Activated naive CD8-positive, alpha-beta T cell (primary cell): Measurements from ENCODE around the gene ZNF816.

Experiments
- H3K27ac Mint-ChIP-seq: one replicate; pipeline ENCODE4 v1.8.0; 2021; ENCODE audit warnings: mixed read lengths
- H3K27me3 Mint-ChIP-seq: one replicate; pipeline ENCODE4 v1.8.0; 2021; ENCODE audit warnings: mixed read lengths
- H3K36me3 Mint-ChIP-seq: one replicate; pipeline ENCODE4 v1.8.0; 2021; ENCODE audit warnings: mixed read lengths
- H3K4me1 Mint-ChIP-seq: one replicate; pipeline ENCODE4 v1.8.0; 2021; ENCODE audit warnings: low read depth, mixed read lengths
- H3K4me3 Mint-ChIP-seq: one replicate; pipeline ENCODE4 v1.8.0; 2021; ENCODE audit warnings: mild to moderate bottlenecking, mixed read lengths
- H3K9me3 Mint-ChIP-seq: one replicate; pipeline ENCODE4 v1.8.0; 2021; ENCODE audit warnings: low read depth, mixed read lengths

Gene ZNF816

DNA sequence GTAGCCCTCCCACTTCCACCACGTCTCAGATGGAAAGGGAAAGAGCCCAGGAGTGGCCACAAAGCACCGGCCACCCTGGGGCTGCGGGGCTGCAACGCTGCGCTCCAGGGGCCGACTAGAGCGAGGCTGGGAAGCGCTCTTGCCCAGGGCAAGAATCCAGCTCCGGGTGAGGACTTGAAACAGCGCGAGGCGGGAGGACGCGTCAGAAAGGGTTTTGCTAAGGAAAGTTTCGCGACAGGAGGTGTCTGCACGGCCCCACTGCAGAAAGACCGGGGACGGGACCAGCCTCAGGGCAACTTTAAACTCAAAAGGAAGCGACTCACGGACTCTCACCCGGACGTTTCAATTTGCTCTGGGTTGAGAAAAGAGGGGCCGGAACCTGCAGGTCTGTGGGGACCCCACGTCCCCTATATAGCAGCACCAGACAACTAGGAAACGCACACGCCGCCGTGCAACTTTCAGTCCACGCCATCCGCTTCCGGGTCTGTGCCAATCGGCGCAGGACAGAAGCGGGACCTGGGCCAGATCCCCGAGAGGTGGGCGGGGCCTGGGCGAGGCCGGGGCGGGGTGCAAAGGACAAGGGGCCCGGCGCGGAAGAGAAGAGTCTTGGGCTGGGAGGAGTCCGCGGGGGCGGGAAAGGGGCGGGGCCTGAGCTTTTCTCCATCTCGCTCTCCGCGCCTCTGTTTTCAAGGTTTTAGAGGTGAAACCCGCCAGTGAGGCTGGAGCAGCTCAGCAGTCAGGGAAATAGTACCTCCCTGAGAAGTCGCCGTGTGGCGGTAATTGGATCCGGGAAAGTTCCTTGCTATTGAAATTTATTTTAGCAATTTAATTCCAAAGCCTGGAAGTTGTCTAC is at the start of gene ZNF816:
TSS of gene ZNF816 (minus strand) at position 488 of the 853 bp plus-strand sequence. CDS start 6,792 bp downstream, outside the sequence.
- H3K36me3 Mint-ChIP-seq = peaks cover 29% of the 10 kb centered on the region
- peaks cover 3% of the 10 kb centered on the region for H3K9me3 Mint-ChIP-seq
- peak within 1 kb of the TSS; percentile 87 for H3K27ac Mint-ChIP-seq
- H3K27me3 Mint-ChIP-seq = no peaks in the 10 kb centered on the region
- H3K4me3 Mint-ChIP-seq = peak within 1 kb of the TSS; percentile 93
- peaks cover 25% of the 10 kb centered on the region for H3K4me1 Mint-ChIP-seq

DNA sequence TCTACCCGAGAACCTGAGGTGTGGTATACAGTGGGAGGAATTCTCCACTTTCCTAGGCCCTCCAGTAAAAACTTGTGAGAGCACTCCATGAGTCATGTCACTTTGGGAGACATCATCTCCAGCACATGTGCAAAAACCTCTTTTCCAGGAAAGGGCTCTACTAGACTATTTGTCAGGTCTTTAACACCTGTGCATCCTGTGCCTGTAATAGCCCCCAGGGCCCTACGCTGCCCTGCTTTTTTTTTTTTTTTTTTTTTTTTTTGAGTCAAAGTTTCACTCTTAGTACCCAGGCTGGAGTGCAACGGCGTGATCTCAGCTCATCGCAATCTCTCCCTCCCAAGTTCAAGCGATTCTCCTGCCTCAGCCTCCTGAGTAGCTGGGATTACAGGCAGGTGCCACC is 49.3 kb upstream of the ZNF816 start:
- peaks cover 4% of the 10 kb centered on the region for H3K27me3 Mint-ChIP-seq
- H3K4me3 Mint-ChIP-seq = no peak overlapping the region
- H3K4me1 Mint-ChIP-seq = no peaks in the 10 kb centered on the region
- no peak overlapping the region for H3K27ac Mint-ChIP-seq
- H3K36me3 Mint-ChIP-seq = peaks cover 7% of the 10 kb centered on the region
- peaks cover 22% of the 10 kb centered on the region for H3K9me3 Mint-ChIP-seq

DNA sequence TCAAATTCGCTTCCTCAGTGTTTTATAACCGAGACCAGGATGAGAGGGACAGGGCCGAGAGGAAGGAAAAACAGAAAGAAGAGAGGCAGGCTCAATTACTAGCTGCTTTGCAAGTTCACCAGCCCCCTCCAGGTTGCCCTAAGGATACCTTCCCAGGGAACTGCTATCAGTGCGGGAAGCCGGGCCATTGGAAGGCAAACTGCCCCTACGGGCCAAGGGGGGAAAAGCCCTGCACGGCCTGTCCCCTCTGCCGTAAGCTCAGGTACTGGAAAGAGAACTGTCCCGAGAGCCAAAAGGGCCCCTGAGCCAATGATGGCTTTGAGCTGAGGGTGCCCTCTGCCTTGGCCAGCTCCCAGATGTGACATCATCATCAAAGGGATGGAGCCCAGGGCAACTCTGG is 47.8 kb upstream of the ZNF816 start:
- no peak overlapping the region for H3K4me3 Mint-ChIP-seq
- peaks cover 4% of the 10 kb centered on the region for H3K27me3 Mint-ChIP-seq
- H3K4me1 Mint-ChIP-seq = no peaks in the 10 kb centered on the region
- peaks cover 7% of the 10 kb centered on the region for H3K36me3 Mint-ChIP-seq
- peaks cover 20% of the 10 kb centered on the region for H3K9me3 Mint-ChIP-seq
- no peak overlapping the region for H3K27ac Mint-ChIP-seq

DNA sequence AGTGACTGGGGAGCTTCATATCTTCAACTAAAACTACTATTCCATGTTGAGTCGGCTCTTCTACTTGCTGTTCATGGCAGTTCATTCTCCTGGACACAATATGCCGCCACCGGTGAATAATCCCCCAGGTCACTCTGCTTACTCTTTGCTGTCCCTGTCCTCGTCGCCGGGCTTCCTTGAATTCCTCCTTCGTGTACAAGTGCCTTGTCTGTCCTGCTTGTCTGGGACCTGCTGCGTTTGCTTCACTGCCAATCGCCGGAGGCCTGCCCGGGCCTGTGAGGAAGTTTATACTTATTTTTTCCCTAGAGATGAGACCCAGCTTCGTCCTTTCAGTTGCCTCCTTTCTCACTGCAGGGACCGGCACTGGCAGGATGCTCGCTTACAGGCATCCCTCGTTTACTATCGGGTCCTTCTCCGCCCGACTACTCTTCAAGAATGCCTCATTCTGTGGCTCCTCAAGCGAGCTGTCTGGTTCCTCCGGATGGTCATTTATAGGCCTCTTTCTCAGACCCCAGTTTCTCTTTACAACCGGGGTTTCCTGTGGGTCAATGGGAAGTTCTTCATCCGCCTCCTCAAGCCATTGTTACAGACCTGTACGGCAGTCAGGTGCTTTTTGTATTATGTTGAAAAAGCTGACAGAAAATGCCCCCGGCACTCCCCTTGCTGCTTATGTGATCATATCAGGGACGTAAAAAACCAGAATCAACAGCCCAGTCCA is 45.5 kb upstream of the ZNF816 start:
- Mint-ChIP-seq H3K27me3 (peaks cover 4% of the 10 kb centered on the region), H3K27ac (no peak overlapping the region), H3K36me3 (peaks cover 9% of the 10 kb centered on the region), H3K4me3 (no peak overlapping the region), H3K9me3 (peaks cover 18% of the 10 kb centered on the region), H3K4me1 (no peaks in the 10 kb centered on the region)

DNA sequence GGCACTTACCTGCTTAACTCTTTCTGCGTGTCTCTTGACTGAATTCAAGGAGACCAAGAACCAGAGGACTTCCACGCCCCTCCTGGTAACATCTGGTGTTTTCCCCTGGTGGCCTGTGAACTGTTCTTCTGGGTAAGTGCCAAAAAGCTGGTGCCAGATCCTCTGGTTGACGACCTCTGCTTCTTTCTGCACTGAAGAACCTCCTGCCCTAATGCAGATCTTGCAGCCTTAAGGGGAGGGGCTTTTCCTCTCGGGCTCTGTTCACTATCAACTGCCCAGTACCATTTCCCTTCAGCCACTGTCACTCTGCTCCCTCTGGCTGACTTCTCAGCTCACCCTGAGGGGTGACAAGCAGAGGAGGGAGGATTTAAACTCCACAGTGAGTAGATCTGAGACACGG is 44.9 kb upstream of the ZNF816 start:
- no peaks in the 10 kb centered on the region for H3K4me1 Mint-ChIP-seq
- peaks cover 17% of the 10 kb centered on the region for H3K9me3 Mint-ChIP-seq
- H3K27ac Mint-ChIP-seq = no peak overlapping the region
- no peak overlapping the region for H3K4me3 Mint-ChIP-seq
- peaks cover 9% of the 10 kb centered on the region for H3K36me3 Mint-ChIP-seq
- H3K27me3 Mint-ChIP-seq = peaks cover 4% of the 10 kb centered on the region

DNA sequence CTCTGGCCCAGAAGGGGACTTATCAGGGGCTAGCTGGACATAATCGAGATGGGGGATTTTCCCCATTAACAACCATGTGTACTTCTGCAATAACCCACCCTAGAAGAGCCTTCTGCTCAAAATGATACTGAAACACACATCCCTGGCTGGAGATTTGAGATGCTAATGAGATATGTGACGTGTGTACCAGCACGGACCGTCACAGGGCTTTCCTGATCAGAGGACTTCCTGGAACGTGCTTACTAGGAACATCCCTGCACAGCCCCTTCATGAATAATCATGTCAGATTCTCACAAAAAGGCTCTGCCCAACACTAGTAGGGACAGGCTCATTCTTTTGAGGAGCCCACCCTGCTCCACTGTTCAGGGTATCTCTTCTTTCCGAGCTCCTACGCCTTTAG is 44.5 kb upstream of the ZNF816 start:
- peaks cover 9% of the 10 kb centered on the region for H3K36me3 Mint-ChIP-seq
- no peaks in the 10 kb centered on the region for H3K4me1 Mint-ChIP-seq
- peaks cover 4% of the 10 kb centered on the region for H3K27me3 Mint-ChIP-seq
- no peak overlapping the region for H3K27ac Mint-ChIP-seq
- no peak overlapping the region for H3K4me3 Mint-ChIP-seq
- H3K9me3 Mint-ChIP-seq = peaks cover 17% of the 10 kb centered on the region

DNA sequence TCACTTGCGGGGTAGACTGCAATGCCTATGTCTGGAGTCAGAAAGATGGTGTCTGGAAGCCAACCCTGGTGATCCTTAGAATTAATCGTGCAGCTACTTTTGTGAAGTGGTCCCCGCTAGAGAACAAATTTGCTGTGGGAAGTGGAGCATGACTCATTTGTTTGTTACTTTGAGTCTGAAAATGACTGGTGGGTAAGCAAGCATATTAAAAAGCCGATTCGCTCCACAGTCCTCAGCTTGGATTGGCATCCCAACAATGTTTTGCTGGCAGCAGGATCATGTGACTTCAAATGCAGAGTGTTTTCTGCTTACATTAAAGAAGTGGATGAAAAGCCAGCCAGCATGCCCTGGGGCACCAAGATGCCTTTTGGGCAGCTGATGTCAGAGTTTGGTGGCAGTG is 41.6 kb upstream of the ZNF816 start:
- Mint-ChIP-seq H3K36me3 (peaks cover 2% of the 10 kb centered on the region), H3K4me3 (no peak overlapping the region), H3K4me1 (no peaks in the 10 kb centered on the region), H3K27me3 (peaks cover 4% of the 10 kb centered on the region), H3K9me3 (peaks cover 11% of the 10 kb centered on the region), H3K27ac (no peak overlapping the region)

DNA sequence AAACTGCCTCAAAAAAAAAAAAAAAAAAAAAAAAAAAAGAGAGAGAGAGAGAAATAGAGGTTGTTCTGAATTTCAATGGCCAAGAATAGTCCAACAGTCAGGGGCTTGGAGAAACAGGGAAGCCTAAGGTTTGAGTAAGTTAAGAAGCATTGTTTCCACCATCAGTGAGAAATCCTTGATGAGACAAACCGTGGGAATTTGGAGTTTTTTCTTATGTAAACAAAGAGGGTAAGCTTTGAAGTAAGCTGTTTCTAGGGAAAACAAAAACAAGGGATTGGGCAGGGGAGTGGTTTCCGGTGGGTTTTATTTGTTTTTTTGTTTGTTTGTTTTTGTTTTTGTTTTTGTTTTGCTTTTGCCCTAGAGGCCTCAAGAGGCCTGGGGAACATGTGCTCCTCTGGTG is 39.8 kb upstream of the ZNF816 start:
- H3K4me3 Mint-ChIP-seq = no peak overlapping the region

DNA sequence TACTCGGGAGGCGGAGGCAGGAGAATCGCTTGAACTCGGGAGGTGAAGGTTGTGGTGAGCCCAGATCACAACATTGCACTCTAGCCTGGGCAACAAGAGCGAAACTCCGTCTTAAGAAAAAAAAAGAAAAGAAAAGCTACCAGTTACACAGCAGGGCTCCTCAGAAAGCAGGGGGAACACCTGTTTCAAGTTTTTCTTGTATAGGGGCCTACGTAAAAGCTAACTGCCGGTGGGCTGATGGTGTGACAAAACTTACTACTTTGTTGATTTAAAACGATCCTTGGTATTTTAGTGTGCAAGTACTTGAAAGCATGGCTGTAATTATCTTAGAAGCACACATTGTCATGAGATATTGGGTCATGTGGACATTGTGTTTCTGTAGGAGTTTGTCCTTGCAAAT is 35.3 kb upstream of the ZNF816 start:
- Mint-ChIP-seq H3K27ac (no peak overlapping the region), H3K4me1 (peaks cover 6% of the 10 kb centered on the region), H3K9me3 (peaks cover 5% of the 10 kb centered on the region), H3K4me3 (no peak overlapping the region), H3K27me3 (peaks cover 9% of the 10 kb centered on the region), H3K36me3 (peaks cover 6% of the 10 kb centered on the region)

More for the DNA sequence above, 39.8 kb upstream of the ZNF816 start:
- peaks cover 10% of the 10 kb centered on the region for H3K9me3 Mint-ChIP-seq
- peaks cover 9% of the 10 kb centered on the region for H3K27me3 Mint-ChIP-seq
- H3K36me3 Mint-ChIP-seq = peaks cover 8% of the 10 kb centered on the region
- no peaks in the 10 kb centered on the region for H3K4me1 Mint-ChIP-seq
- no peak overlapping the region for H3K27ac Mint-ChIP-seq

DNA sequence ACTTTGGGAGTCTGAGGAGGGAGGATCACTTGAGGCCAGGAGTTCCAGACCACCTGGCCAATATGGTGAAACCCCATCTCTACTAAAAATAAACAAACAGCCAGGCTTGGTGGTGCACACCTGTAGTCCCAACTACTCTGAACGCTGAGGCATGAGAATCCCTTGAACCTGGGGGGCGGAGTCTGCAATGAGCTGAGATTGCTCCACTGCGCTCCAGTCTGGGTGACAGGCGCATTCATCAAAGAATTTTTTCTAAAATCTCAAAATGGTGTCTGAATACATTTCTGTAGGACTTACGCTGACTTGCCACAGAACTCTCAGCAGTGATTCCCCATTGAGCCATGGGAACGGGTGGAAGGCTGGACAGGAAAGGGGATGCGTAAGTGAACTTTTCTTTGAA is 33.0 kb upstream of the ZNF816 start:
- Mint-ChIP-seq H3K27ac (no peak overlapping the region), H3K4me1 (peaks cover 14% of the 10 kb centered on the region), H3K27me3 (peaks cover 11% of the 10 kb centered on the region), H3K9me3 (peaks cover 5% of the 10 kb centered on the region), H3K36me3 (peaks cover 11% of the 10 kb centered on the region), H3K4me3 (no peak overlapping the region)

DNA sequence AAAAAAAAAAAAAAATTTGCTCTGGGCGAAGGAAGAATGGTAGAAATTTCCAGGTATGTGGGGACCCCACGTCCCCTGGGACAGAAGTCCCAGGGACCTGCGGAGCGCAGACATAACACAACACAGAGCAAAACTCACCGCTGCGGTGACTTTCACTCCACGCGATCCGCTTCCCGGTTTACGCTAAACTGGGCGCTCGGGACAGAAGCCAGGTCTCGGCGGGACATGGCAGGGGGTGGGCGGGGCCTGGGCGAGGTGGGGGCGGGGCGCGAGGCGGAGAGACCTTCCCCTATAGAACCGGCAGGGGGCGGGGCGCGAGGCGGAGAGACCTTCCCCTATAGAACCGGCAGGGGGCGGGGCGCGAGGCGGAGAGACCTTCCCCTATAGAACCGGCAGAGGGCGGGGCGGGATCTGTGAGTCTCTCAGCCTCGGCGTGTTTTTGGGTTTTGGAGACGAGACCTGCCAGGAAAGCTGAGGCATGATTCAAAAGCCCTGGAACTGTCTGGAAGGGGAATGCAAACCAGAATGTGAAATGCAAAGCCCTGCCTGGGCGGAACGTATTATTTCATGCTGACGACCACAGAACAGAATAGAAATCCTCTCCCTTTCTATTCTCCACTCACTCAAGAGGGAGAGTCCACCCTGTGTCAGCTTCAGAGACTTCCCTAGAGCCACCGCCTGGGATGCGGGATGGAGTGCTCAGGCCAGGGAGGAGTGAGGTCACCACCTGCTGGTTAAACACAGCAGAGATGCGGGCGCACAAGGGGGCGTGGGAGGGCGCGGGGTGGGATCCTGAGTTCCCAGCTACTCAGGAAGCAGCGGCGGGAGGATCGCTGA is 30.9 kb upstream of the ZNF816 start:
- Mint-ChIP-seq H3K36me3 (peaks cover 21% of the 10 kb centered on the region), H3K27me3 (peaks cover 6% of the 10 kb centered on the region), H3K4me3 (peak overlapping the region; percentile 83), H3K4me1 (peaks cover 14% of the 10 kb centered on the region), H3K27ac (no peak overlapping the region), H3K9me3 (peaks cover 5% of the 10 kb centered on the region)

DNA sequence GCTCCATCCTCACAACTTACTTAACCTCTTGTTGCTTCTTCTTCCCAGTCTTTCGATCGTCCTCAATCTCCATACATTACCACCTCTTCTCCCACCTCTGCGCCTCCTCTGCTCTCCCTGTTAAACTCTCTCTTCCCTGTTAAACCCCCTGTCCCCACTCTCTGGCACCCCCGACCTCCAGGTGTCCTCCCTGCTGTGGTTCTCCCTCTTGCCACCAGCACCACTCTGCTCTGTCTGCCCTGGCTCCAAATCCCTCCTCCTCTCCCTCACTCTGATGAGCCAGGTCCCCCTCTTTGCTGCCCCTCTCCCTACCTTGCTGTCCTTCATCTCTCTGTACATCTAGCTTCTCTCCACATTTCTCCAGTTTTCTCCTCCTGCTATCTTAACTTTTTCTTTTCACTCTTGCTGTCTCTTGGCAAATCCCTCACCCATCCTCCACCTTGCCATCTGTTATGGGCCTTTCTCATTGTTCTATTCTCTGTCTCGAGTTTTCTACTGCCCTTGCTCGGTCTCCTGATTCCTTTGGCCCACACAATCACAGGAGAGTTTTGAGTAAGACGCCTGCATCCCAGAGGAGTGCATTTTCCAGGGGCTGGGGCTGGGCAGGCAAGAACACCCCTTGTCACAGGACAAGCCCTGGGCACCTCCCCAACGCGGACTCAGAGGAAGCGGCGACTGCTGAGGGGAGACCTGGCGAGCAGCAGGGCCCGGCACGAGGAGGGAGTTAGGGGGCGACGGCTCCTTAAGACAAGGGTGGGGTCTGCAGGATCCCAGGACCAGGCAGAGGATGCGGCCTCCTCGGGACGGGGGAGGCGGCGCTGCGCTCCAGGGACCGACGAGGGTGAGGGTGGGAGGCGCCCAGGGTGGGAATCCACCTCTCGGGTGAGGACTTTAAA is 29.7 kb upstream of the ZNF816 start:
- Mint-ChIP-seq H3K9me3 (peaks cover 4% of the 10 kb centered on the region), H3K27ac (no peak overlapping the region), H3K4me3 (peak overlapping the region; percentile 82), H3K27me3 (peaks cover 3% of the 10 kb centered on the region), H3K4me1 (peaks cover 14% of the 10 kb centered on the region), H3K36me3 (peaks cover 25% of the 10 kb centered on the region)

DNA sequence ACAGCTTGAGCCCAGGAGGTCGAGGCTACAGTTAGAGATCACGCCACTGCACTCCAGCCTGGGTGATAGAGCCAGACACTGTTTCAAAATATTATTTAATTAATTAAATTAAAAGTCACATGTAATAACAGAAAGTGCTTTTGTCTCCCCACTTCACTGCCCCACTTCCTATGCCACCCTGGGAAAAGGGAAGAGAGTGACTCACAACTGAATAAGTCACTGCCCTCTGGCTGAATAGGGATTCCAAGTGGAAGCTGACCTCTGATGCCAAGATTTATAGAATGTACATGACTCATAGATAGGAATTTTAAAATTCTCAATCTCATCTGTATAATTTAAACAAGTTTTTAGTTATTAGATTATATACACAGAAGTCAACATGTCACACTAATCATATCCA is 28.8 kb upstream of the ZNF816 start:
- Mint-ChIP-seq H3K36me3 (peaks cover 34% of the 10 kb centered on the region), H3K9me3 (peaks cover 13% of the 10 kb centered on the region), H3K4me3 (peak overlapping the region; percentile 82), H3K27ac (no peak overlapping the region), H3K4me1 (peaks cover 14% of the 10 kb centered on the region), H3K27me3 (peaks cover 3% of the 10 kb centered on the region)
